NCI-H446 treated with DMSO at 0.1 percent for 48 hours (cell line): Measurements from ENCODE around the gene CLEC16A.
"Not testable (repeated sequence)": the region's sequence is repeated elsewhere in the genome, so short reads cannot be mapped to it uniquely, and the experiment has no call there.

Source experiments
- DNase-seq: peaks from one replicate; lab custom pipeline; 2025; lab: John Stamatoyannopoulos, UW

The CLEC16A gene

GRCh38 chr16:10966129-10966528 is 21.8 kb downstream of the CLEC16A start:
- no peak for DNase-seq

- not testable (repeated sequence) for DNase-seq
Measured at GRCh38 chr16:10966559-10966958, 22.2 kb downstream of the CLEC16A start.

DNA sequence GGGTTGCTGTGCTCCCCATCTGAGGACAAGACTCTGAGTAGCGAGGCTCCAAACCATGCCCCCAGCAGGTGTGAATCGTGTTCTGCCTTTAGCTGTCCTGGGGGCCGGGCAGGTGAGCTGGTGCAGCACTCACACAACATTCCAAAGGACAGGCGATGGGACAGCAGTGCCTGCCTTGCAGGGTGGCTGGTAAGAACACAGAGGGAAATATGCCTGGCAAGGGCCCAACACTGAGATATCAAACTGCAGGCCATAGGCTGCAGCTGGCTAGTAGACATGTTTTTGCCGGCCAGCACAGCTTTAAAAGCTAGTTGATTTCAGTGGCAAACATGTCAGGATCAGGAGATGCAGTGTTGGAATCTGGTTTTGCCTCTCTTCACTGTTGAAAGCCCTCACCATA is 23.6 kb downstream of the CLEC16A start:
- no peak for DNase-seq

- DNase-seq, result no peak
Measured at GRCh38 chr16:10968498-10968897, 24.1 kb downstream of the CLEC16A start.

DNA sequence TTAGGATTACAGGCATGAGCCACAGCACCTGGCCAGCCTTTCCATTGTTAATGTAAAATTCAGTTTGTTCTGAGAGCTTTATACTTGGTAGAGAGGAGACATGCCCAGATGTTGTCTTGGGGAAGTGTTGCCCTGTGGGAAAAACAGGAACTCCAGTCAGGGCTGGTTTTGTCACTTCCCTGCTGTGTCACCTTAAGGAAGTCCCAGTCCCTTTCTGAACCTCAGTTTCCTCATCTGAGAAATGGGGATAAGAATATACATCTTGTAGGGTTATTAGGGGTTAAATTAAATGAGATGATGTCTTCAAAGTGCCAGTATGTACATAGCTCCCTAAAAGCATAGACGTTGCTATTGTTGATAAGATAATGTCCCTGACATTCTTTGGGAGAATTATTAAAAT is 25.3 kb downstream of the CLEC16A start:
- no peak for DNase-seq

DNA sequence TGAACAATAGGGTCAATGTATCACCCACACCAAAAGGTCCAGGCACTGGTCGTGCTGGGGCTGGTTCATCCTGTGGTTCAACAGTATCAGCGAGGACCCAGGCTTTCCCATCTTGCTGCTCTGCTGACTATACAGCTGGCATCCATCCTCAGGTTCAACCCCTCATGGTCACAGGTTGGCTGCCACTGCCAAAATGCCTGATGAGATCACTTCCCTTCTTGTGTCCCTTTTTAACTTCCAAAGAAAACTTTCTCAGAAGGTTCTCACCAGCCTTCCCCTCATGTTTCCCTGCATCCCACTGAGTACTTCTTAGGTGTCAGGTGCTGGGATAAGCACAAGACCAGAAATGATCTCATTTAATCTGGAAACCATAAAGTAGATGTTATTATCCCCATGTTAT is 25.7 kb downstream of the CLEC16A start:
- DNase-seq, result no peak

GRCh38 chr16:10971560-10971961 is 27.2 kb downstream of the CLEC16A start:
- peak; percentile 18 for DNase-seq

- no peak for DNase-seq
Measured at GRCh38 chr16:10972108-10972818, 27.9 kb downstream of the CLEC16A start.

DNA sequence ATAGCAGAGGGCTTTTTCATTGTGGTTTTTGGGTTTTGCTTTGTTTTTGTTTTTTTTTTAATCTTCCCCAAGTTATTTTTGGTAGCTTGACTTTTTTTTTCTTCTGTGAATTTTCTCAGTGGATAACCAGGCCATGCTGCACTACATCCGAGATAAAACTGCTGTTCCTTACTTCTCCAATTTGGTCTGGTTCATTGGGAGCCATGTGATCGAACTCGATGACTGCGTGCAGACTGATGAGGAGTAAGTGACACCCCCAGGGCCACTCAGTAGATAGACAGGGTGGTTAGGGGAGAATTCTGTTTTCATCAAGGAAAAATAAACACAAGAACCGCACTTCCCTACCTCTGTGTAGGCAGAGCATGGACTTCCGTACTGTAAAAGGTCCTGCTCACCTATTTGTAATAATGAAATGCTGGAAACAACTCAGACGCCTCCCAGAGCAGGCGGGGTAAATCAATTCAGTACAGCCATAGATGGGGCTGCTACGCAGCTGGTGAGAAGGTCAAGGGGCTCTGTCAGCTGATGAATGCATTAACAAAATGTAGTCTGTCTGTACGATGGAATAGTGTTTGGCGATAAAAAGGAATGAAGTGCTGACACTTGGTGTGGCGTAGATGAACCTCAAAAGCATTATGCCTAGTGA is 28.6 kb downstream of the CLEC16A start:
- DNase-seq, result no peak

- DNase-seq, result no peak
Measured at GRCh38 chr16:10976634-10977033, 32.3 kb downstream of the CLEC16A start.

- DNase-seq, result no peak
Measured at GRCh38 chr16:10978124-10978523, 33.8 kb downstream of the CLEC16A start.

GRCh38 chr16:10978871-10979446 is 34.6 kb downstream of the CLEC16A start:
- no peak for DNase-seq

- DNase-seq, result no peak
Measured at GRCh38 chr16:10979717-10980601, 35.6 kb downstream of the CLEC16A start.

- no peak for DNase-seq
Measured at GRCh38 chr16:10980813-10981212, 36.4 kb downstream of the CLEC16A start.

DNA sequence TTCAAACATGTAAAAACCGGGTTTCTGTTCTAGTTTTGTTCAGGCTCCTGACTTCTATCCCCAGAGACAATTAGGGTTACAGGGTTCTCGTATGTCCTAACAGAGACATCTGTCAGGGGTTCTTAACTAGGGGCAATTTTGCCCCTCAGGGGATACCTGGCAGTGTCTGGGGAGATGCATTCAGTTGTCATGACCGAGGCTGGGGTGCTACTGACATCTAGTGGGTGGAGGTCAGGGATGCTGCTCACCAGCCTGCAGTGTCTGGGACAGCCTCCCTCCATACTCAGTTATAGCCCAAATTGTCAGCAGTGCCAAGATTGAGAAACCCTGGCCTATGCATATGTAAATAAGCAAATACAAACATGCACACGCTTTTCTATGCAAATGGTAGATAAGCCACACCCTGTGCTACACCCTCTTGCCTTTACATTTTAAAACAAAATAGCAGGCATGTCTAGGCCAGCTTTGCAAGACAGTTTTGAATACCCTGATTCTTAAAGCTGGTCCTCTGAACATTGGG is 37.4 kb downstream of the CLEC16A start:
- no peak for DNase-seq

- no peak for DNase-seq
Measured at GRCh38 chr16:10982465-10983150, 38.2 kb downstream of the CLEC16A start.

- no peak for DNase-seq
Measured at GRCh38 chr16:10983159-10983558, 38.8 kb downstream of the CLEC16A start.

GRCh38 chr16:10984509-10984908 is 40.1 kb downstream of the CLEC16A start:
- no peak for DNase-seq

DNA sequence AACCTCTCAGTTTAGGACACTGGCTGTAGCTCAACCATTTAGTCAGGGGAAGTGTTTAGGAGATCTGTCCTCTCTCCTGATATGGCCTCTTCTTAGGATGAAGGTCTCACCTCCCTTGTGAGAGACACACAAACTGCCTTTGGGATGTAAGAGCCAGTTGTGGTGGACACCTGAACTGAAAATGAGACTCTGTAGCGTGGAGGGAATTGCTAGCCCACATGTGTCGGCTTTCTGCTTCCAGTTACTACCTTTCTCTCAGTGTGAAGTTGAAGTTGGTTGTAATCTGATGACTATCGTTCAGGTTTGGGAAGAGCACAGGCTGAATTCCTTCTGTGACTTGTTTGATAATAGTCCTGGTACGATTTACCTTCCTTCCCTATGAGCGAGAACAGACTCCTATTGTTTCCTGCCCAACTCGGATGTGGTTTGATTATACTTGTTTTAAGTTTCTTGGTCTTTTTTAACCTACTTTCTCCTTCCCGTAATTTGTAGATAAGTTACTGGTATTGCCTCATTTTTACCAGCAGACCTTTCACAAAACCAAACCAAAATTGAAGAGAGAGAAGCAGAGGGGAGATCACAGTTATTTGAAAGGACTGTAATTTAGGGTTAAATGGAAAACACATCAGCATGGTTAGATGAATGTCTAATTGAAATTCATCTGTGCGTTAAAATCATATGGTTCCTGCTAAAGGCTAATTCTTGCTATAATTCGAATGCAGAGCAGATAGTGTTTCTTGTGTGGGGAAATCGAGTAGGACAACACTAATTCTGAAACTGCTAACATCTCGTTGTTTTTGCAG is 43.2 kb downstream of the CLEC16A start:
- DNase-seq, result no peak

- no peak for DNase-seq
Measured at GRCh38 chr16:10988164-10988803, 43.9 kb downstream of the CLEC16A start.
